CD14-positive monocyte (primary cell): Measurements from ENCODE around the gene IFI27. TPM values are rescaled to one million over a fixed set of nuclear protein-coding genes. Genes with fewer than 3 reads are reported as not detected.

Experiments used
- DNase-seq, 3 donors: peaks; one replicate each; pipeline ENCODE4 v3.0.0-alpha.2; 2011 to 2022
- H2AFZ ChIP-seq: 2 replicates; pipeline ENCODE4 v1.6.0; 2012; ENCODE audit warnings: mild to moderate bottlenecking, low read depth, low read length, inconsistent platforms; ENCODE audit not compliant: insufficient read depth, poor library complexity, severe bottlenecking
- H3K27ac ChIP-seq, 2 donors: 1 replicate in 1 of 2; 2 replicates in 1 of 2; pipeline ENCODE4 v1.5.1; 2012 to 2013; ENCODE audit warnings: low read length in 2 of 2, control low read depth in 1 of 2, inconsistent platforms in 1 of 2, low read depth in 1 of 2, mild to moderate bottlenecking in 1 of 2
- H3K27me3 ChIP-seq, 2 donors: one replicate each; pipeline versions ENCODE4 v1.6.0 to v1.6.1; 2011 to 2013; ENCODE audit warnings: low read length in 2 of 2; ENCODE audit not compliant: control insufficient read depth in 2 of 2, insufficient read depth in 2 of 2
- H3K36me3 ChIP-seq, 2 donors: replicated peaks in 1 of 2; 1 replicate in 1 of 2; 2 replicates in 1 of 2; pipeline versions ENCODE4 v1.5.1 to v1.6.1; 2012 to 2013; ENCODE audit warnings: low read length in 2 of 2, control low read depth in 1 of 2, inconsistent platforms in 1 of 2, mild to moderate bottlenecking in 1 of 2; ENCODE audit not compliant: insufficient read depth in 2 of 2, control insufficient read depth in 1 of 2
- H3K4me1 ChIP-seq, 2 donors: 1 replicate in 1 of 2; 2 replicates in 1 of 2; pipeline versions ENCODE4 v1.5.1 to v1.6.1; 2012 to 2013; ENCODE audit warnings: low read length in 2 of 2, control low read depth in 1 of 2, inconsistent platforms in 1 of 2, mild to moderate bottlenecking in 1 of 2, moderate library complexity in 1 of 2; ENCODE audit not compliant: insufficient read depth in 2 of 2, control insufficient read depth in 1 of 2
- H3K4me2 ChIP-seq: replicated peaks from 2 replicates; pipeline ENCODE3; 2012; ENCODE audit warnings: low read length, moderate library complexity, mild to moderate bottlenecking; ENCODE audit not compliant: poor library complexity, severe bottlenecking; ENCODE audit errors: extremely low read depth
- H3K4me3 ChIP-seq, 3 experiments: fragments of 200-600 bp in 1 of 3; sonication (generic) in 1 of 3; replicated peaks in 1 of 3; 1 replicate in 2 of 3; 2 replicates in 1 of 3; pipeline ENCODE4 v1.5.1; 2011 to 2013; ENCODE audit warnings: low read length in 3 of 3, mild to moderate bottlenecking in 3 of 3, control low read depth in 2 of 3, low read depth in 2 of 3, inconsistent platforms in 1 of 3, moderate library complexity in 1 of 3
- H3K79me2 ChIP-seq: 2 replicates; pipeline ENCODE4 v1.6.0; 2012; ENCODE audit warnings: mild to moderate bottlenecking, control low read depth, inconsistent platforms, low read length, moderate library complexity; ENCODE audit not compliant: insufficient read depth
- H3K9ac ChIP-seq: 2 replicates; pipeline ENCODE4 v1.6.0; 2017; ENCODE audit warnings: low read length, mild to moderate bottlenecking; ENCODE audit not compliant: insufficient read depth, poor library complexity, severe bottlenecking
- H3K9me3 ChIP-seq, 2 donors: replicated peaks in 1 of 2; 1 replicate in 1 of 2; 2 replicates in 1 of 2; pipeline versions ENCODE4 v1.5.1 to v1.6.1; 2012 to 2013; ENCODE audit warnings: low read length in 2 of 2, control low read depth in 1 of 2; ENCODE audit not compliant: control insufficient read depth in 1 of 2, insufficient read depth in 1 of 2
- H4K20me1 ChIP-seq: 2 replicates; pipeline ENCODE4 v1.6.0; 2012; ENCODE audit warnings: mild to moderate bottlenecking, low read length, control low read depth, moderate library complexity; ENCODE audit not compliant: insufficient read depth
- H3K27ac Mint-ChIP-seq, 7 donors: one replicate each; pipeline ENCODE4 v1.8.0; 2020; ENCODE audit warnings: mild to moderate bottlenecking in 7 of 7, mixed read lengths in 7 of 7, moderate library complexity in 6 of 7, inconsistent platforms in 2 of 7
- H3K27me3 Mint-ChIP-seq, 3 donors: one replicate each; pipeline ENCODE4 v1.8.0; 2021 to 2022; ENCODE audit warnings: low read depth in 3 of 3, mild to moderate bottlenecking in 3 of 3, mixed read lengths in 3 of 3, moderate library complexity in 3 of 3, inconsistent platforms in 1 of 3
- H3K36me3 Mint-ChIP-seq, 2 donors: one replicate each; pipeline ENCODE4 v1.8.0; 2020; ENCODE audit warnings: mixed read lengths in 2 of 2, inconsistent platforms in 1 of 2, mild to moderate bottlenecking in 1 of 2
- H3K4me1 Mint-ChIP-seq: one replicate; pipeline ENCODE4 v1.8.0; 2020; ENCODE audit warnings: mild to moderate bottlenecking, mixed read lengths
- H3K4me3 Mint-ChIP-seq, 2 donors: one replicate each; pipeline ENCODE4 v1.8.0; 2020; ENCODE audit warnings: mild to moderate bottlenecking in 2 of 2, mixed read lengths in 2 of 2, moderate library complexity in 1 of 2
- H3K9me3 Mint-ChIP-seq, 7 donors: one replicate each; pipeline ENCODE4 v1.8.0; 2020 to 2022; ENCODE audit warnings: mixed read lengths in 7 of 7, mild to moderate bottlenecking in 6 of 7, moderate library complexity in 6 of 7, inconsistent platforms in 2 of 7
- WGBS: methylation state at CpG from one replicate; pipeline ENCODE4 v1.1.5; 2013; ENCODE audit warnings: missing lambda C conversion rate; ENCODE audit not compliant: insufficient coverage; 5-methylcytosine and 5-hydroxymethylcytosine counted together
- intact Hi-C, 2 donors: fragments of 100-400 bp; cut with micrococcal nuclease; formaldehyde crosslinking; loops; one replicate each; pipeline versions ENCODE4 v1.15.0 to v1.15.1; 2023
- polyA plus RNA-seq, 3 donors: library from polyadenylated mRNA; depleted of rRNA in 1 of 3; unstranded in 2 of 3; stranded (reverse) in 1 of 3; fragments of 300-500 nt in 2 of 3; fragments of >200 nt in 1 of 3; fragmentation: Illumina TruSeq in 2 of 3; gene quantifications; 1 replicate in 2 of 3; 2 replicates in 1 of 3; pipeline ENCODE4 v1.2.3, GENCODE V29; 2012 to 2021
- TF ChIP-seq, protein P1 (sequence below): fragments of 200-600 bp; IDR thresholded peaks from one replicate; pipeline ENCODE4 v1.8.0; 2022; ENCODE audit warnings: antibody characterized with exemption, mild to moderate bottlenecking

IFI27 gene
- polyA plus RNA-seq, 3 donors = 3.0 to 3.9 (median 3.3) TPM

DNA sequence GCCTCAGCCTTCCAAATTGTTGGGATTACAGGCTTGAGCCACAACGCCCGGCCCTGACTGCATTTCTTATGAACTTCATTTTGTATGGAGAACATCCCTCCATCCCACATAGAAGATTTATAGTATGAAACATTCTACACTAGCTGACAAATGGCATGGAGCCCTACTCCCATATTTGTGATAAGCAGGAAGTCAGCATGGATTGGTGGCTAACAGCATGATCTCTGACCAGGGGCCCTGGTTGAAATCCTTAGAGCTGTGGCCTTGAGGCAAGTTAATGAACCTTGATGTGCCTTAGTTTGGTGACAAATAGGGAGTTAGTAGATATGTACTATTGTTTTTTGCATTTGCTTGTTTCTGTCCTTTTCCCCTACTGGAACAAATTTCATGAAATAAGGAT lies 17.1 kb upstream of the IFI27 start:
- H3K36me3 ChIP-seq = no peaks in the 10 kb centered on the region
- no peak overlapping the region for H3K4me2 ChIP-seq
- H3K27ac ChIP-seq = no peak overlapping the region
- no peaks in the 10 kb centered on the region for H3K27me3 ChIP-seq
- H2AFZ ChIP-seq = no peak overlapping the region
- no peak for DNase-seq
- H3K79me2 ChIP-seq = no peaks in the 10 kb centered on the region
- Mint-ChIP-seq H3K9me3 (peaks cover 0 to 1% (median 0%) of the 10 kb centered on the region in 7 donors), H3K27ac (no peak overlapping the region), H3K27me3 (no peaks in the 10 kb centered on the region), H3K4me1 (peaks cover 8% of the 10 kb centered on the region), H3K4me3 (no peak overlapping the region), H3K36me3 (peaks cover 0 to 10% of the 10 kb centered on the region in 2 donors)
- H3K4me3 ChIP-seq = no peak overlapping the region
- no CpG with 5 or more reads among the region's 2 CpGs for WGBS
- no peaks in the 10 kb centered on the region for H3K9me3 ChIP-seq
- intact Hi-C loops = no loop called here
- TF ChIP-seq, protein P1, sequence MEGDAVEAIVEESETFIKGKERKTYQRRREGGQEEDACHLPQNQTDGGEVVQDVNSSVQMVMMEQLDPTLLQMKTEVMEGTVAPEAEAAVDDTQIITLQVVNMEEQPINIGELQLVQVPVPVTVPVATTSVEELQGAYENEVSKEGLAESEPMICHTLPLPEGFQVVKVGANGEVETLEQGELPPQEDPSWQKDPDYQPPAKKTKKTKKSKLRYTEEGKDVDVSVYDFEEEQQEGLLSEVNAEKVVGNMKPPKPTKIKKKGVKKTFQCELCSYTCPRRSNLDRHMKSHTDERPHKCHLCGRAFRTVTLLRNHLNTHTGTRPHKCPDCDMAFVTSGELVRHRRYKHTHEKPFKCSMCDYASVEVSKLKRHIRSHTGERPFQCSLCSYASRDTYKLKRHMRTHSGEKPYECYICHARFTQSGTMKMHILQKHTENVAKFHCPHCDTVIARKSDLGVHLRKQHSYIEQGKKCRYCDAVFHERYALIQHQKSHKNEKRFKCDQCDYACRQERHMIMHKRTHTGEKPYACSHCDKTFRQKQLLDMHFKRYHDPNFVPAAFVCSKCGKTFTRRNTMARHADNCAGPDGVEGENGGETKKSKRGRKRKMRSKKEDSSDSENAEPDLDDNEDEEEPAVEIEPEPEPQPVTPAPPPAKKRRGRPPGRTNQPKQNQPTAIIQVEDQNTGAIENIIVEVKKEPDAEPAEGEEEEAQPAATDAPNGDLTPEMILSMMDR = no peak
- no peaks in the 10 kb centered on the region for H4K20me1 ChIP-seq
- H3K9ac ChIP-seq = no peak overlapping the region
- H3K4me1 ChIP-seq = peaks cover 3 to 5% of the 10 kb centered on the region in 2 donors

DNA sequence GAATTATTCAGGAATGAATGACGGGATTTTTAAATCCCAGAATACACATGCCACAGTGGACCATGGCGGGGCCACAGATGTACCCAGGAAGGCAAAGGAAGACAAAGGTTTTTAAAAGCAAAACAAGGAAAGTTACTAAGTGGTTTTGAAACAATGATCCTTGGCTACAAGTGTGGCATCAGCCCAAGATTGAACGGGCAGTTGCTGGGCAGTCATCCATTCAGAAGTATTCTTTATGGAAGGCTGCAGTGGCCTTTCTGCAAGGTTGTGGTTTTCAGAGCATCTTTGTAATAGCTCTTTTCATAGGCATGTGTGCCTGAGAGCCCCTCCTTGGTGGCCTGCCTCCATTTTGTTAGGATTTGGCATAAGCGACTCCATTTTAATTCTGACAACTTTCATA lies 13.4 kb upstream of the IFI27 start:
- intact Hi-C loops = no loop called here
- Histone ChIP-seq H3K9ac (no peak overlapping the region), H2AFZ (no peak overlapping the region), H3K36me3 (no peaks in the 10 kb centered on the region), H3K4me2 (no peak overlapping the region), H3K4me1 (peaks cover 6 to 10% of the 10 kb centered on the region in 2 donors), H3K79me2 (no peaks in the 10 kb centered on the region), H3K27me3 (no peaks in the 10 kb centered on the region), H3K4me3 (no peak overlapping the region), H3K27ac (no peak overlapping the region), H3K9me3 (no peaks in the 10 kb centered on the region), H4K20me1 (no peaks in the 10 kb centered on the region)
- Mint-ChIP-seq H3K9me3 (peaks cover 0 to 1% (median 0%) of the 10 kb centered on the region in 7 donors), H3K36me3 (peaks cover 0 to 15% of the 10 kb centered on the region in 2 donors), H3K27me3 (peaks cover 0 to 1% (median 0%) of the 10 kb centered on the region in 3 donors), H3K27ac (no peak overlapping the region), H3K4me1 (peaks cover 16% of the 10 kb centered on the region), H3K4me3 (no peak overlapping the region)
- DNase-seq = no peak
- 100% methylated on average over 1 of the region's 4 CpGs for WGBS
- TF ChIP-seq, protein P1 = no peak
